Lower leg skin (tissue), 4 donors: ENCODE results near the gene OR1E2. TPM values are rescaled to one million over a fixed set of nuclear protein-coding genes. Genes with fewer than 3 reads are reported as not detected.
"Not testable (repeated sequence)": the region's sequence is repeated elsewhere in the genome, so short reads cannot be mapped to it uniquely, and the experiment has no call there.

Experiments
- DNase-seq, 2 donors: peaks; one replicate each; pipeline ENCODE4 v3.0.0-alpha.2; 2019; ENCODE audit warnings: low spot score in 2 of 2
- H3K4me3 ChIP-seq: fragments of 200-600 bp; sonication (generic); 2 replicates; pipeline ENCODE4 v1.5.1; 2017; ENCODE audit warnings: mild to moderate bottlenecking, low read depth; ENCODE audit not compliant: poor library complexity, severe bottlenecking
- POLR2A ChIP-seq, 2 donors: fragments of 450-650 bp; IDR thresholded peaks; one replicate each; pipeline ENCODE4 v1.6.1; 2016 to 2017; ENCODE audit warnings: antibody characterized with exemption in 2 of 2, mild to moderate bottlenecking in 1 of 2, moderate library complexity in 1 of 2
- WGBS, 2 donors: methylation state at CpG; one replicate each; pipeline ENCODE4 v1.1.5; 2018; 5-methylcytosine and 5-hydroxymethylcytosine counted together
- intact Hi-C: fragments of 100-400 bp; cut with DNase I; formaldehyde crosslinking; loops from one replicate; pipeline ENCODE4 v1.15.0; 2023; ENCODE audit warnings: low total_unique reads
- total RNA-seq, 4 donors: library from RNA; depleted of rRNA; stranded (reverse); fragments of >200 nt; gene quantifications; one replicate each; pipeline ENCODE4 v1.1.0, GENCODE V29; 2016
- TF ChIP-seq, protein P1 (sequence below), 3 donors: fragments of 450-650 bp; IDR thresholded peaks; one replicate each; pipeline ENCODE4 v1.5.1; 2016; ENCODE audit warnings: antibody characterized with exemption in 3 of 3, mild to moderate bottlenecking in 3 of 3, moderate library complexity in 2 of 3

OR1E2 gene
- total RNA-seq, 4 donors from 2014 or later = not detected

DNA sequence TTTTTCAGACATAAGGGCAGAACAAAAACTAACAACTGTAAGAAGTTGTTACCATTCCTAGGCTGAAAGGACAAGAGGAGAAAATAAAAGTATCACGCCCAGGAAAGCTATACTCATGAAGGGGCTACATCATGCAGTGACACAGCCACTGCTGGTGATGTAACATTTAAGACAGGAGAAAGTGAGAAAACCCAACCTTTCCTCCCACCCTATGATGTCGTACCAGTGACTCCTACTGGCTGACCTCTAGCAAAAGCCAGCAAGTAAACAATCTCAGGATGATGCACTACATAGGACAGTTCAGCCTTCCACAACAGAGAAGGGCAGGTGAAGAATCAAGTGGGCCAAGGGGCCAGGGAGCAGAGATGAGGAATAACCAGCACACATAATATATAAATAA is 14.0 kb upstream of the OR1E2 start:
- 35 to 44% methylated on average over 2 of the region's 2 CpGs for WGBS, 2 donors
- DNase-seq = no peak
- intact Hi-C loops = no loop called here
- no peak overlapping the region for H3K4me3 ChIP-seq
- TF ChIP-seq, protein P1, sequence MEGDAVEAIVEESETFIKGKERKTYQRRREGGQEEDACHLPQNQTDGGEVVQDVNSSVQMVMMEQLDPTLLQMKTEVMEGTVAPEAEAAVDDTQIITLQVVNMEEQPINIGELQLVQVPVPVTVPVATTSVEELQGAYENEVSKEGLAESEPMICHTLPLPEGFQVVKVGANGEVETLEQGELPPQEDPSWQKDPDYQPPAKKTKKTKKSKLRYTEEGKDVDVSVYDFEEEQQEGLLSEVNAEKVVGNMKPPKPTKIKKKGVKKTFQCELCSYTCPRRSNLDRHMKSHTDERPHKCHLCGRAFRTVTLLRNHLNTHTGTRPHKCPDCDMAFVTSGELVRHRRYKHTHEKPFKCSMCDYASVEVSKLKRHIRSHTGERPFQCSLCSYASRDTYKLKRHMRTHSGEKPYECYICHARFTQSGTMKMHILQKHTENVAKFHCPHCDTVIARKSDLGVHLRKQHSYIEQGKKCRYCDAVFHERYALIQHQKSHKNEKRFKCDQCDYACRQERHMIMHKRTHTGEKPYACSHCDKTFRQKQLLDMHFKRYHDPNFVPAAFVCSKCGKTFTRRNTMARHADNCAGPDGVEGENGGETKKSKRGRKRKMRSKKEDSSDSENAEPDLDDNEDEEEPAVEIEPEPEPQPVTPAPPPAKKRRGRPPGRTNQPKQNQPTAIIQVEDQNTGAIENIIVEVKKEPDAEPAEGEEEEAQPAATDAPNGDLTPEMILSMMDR (IDR thresholded peaks at IDR 0.05) = no peak
- no peak for TF ChIP-seq POLR2A (IDR thresholded peaks at IDR 0.05)

DNA sequence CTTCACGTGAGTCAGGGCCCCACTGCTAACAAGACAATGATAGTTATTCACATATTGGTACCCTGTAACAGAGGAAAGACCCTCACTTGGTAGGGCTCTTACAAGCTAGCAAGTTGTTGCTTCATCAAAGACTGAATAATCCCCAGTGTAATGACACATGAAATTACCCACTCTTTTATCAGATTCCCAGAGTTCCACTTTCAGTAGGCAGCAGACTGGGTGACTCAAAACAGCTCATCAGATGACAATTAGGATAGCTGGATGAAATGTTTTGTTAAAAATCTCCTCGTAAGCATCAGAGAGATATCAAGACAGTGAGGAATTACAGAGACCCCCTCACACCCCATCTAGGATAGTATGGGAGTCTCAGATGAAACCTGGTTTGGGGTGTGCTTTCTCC is 6.8 kb upstream of the OR1E2 start:
- intact Hi-C loops = no loop called here
- no peak for DNase-seq
- H3K4me3 ChIP-seq = no peak overlapping the region
- WGBS, 2 donors = 77 to 78% methylated on average over 2 of the region's 2 CpGs
- TF ChIP-seq POLR2A (IDR thresholded peaks at IDR 0.05) = no peak
- TF ChIP-seq, protein P1 (IDR thresholded peaks at IDR 0.05) = no peak

DNA sequence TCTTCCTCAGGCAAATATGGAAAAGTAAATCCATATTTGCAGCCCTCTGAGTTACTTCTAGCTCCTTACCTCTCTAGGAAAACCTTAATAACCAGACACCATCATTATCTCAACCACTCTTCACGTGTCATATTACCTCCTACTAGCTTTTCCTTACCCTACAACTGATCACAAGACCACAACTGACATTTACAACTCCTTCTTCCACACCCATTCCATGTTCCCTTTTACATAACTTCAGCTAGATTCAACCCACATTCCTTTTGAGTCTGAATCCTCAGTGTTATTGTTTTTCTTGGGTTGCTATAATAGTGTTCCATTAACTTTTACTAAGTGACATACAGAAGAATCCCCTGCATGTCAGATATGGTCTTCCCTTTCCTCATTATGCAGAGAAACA is 4.7 kb upstream of the OR1E2 start:
- no peak for DNase-seq
- 63 to 77% methylated on average over 1 of the region's 1 CpG for WGBS, 2 donors
- TF ChIP-seq, protein P1 (IDR thresholded peaks at IDR 0.05) = no peak
- no peak for TF ChIP-seq POLR2A (IDR thresholded peaks at IDR 0.05)
- intact Hi-C loops = no loop called here
- no peak overlapping the region for H3K4me3 ChIP-seq

DNA sequence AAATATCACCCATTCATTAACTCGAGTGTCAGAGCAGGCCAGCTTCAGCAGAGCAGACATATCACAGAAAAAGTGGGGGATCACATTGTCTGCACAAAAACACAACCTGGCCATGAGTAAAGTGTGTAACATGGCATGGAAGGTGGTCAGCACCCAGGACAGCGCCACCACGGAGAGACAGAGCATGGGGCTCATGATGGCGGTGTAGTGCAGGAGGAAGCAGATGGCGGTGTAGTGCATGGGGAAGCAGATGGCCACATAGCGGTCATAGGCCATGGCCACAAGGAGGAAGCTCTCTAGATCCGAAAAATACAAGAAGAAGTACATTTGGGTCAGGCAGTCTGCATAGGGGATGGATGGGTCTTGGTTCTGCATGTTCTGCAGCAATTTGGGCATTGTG is 426 bp downstream of the OR1E2 start:
- DNase-seq, H3K4me3 ChIP-seq, intact Hi-C loops: not testable (repeated sequence)
- 36 to 41% methylated on average over 7 of the region's 7 CpGs for WGBS, 2 donors

DNA sequence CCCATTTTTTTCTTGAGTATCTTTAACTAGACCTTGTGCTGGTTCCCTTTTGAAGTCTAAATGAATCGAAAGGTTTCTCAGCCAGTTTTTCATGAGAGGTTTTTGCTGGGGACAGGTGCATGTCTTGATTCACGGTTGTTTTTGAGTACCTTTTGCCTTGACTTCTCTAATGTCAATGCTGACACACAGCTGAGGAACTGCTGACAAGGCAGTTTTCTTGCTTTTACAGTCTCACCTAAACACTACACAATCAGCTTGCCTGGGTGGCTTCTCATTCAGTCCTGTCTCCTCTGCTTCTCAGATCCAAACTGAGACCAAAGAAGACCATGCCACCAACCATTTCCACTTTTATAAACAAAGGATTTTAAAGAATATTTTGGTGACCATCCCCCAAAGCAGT is 15.4 kb downstream of the OR1E2 start:
- no peak for TF ChIP-seq POLR2A (IDR thresholded peaks at IDR 0.05)
- TF ChIP-seq, protein P1 (IDR thresholded peaks at IDR 0.05) = no peak
- intact Hi-C loops = no loop called here
- no peak for DNase-seq
- H3K4me3 ChIP-seq = no peak overlapping the region
- WGBS, 2 donors = 56 to 81% methylated on average over 2 of the region's 2 CpGs

DNA sequence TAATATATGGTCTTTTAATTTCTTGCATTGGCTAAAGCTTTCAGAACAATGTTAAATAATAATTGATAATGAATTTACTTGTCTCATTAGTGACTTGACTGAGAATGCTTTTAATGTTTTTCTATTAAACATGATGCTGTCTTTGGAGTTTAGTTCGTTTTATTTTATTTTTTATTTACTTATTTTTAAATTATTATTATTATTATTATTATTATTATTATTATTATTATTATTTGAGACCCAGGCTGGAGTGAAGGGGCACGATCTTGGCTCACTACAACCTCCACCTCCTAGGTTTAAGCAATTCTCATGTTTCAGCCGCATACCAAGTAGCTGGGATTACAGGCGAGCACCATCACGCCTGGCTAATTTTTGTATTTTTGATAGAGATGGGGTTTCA is 18.0 kb downstream of the OR1E2 start:
- DNase-seq = no peak
- intact Hi-C loops = no loop called here
- no peak for TF ChIP-seq POLR2A (IDR thresholded peaks at IDR 0.05)
- TF ChIP-seq, protein P1 (IDR thresholded peaks at IDR 0.05) = no peak
- no peak overlapping the region for H3K4me3 ChIP-seq
- WGBS, 2 donors = 77 to 78% methylated on average over 5 of the region's 5 CpGs

DNA sequence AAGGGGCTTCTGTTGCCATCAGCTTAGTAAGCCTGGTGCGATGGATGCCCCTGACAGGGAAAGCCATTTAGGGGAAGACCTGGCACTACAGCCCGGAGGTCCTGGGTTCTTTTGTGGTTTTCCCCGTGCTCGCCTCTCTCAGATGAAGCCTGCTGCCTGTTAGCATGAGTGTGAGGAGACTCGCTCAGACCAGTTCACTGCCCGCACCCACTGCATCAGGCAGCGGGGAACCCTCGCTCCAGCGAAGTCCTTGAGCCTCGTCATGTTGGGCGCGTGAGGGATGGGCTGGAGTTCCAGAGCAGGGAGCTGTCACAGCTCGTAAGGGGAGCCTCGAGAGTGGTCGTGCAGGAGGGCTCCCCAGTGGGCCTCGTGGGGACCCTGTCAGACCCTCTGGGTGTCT is 21.4 kb downstream of the OR1E2 start:
- DNase-seq, H3K4me3 ChIP-seq, intact Hi-C loops: not testable (repeated sequence)
- WGBS, 2 donors = 75% methylated on average over 2 of the region's 16 CpGs; no CpG with 5 or more reads in 1 of the 2 donors
